ACC112 (cell line): Measurements from ENCODE around the gene CAVIN3.

ENCODE experiments used
- H2AFZ ChIP-seq: fragments of 200-600 bp; sonication (generic); one replicate; pipeline ENCODE4 v1.6.0; 2017; ENCODE audit warnings: antibody characterized with exemption, low read length; ENCODE audit not compliant: unreplicated experiment
- H3K27ac ChIP-seq: fragments of 200-600 bp; sonication (generic); 2 replicates; pipeline ENCODE4 v1.5.1; 2014; ENCODE audit warnings: low read depth, mild to moderate bottlenecking, antibody characterized with exemption, low read length, moderate library complexity
- H3K27me3 ChIP-seq: fragments of 200-600 bp; sonication (generic); 2 replicates; pipeline ENCODE4 v1.6.1; 2014; ENCODE audit warnings: mild to moderate bottlenecking, antibody characterized with exemption, low read length, moderate library complexity, mixed read lengths; ENCODE audit not compliant: insufficient read depth
- H3K36me3 ChIP-seq: fragments of 200-600 bp; sonication (generic); 2 replicates; pipeline ENCODE4 v1.6.1; 2016; ENCODE audit warnings: mild to moderate bottlenecking, antibody characterized with exemption, low read length, moderate library complexity, mixed read lengths; ENCODE audit not compliant: insufficient read depth
- H3K4me1 ChIP-seq: fragments of 200-600 bp; sonication (generic); one replicate; pipeline ENCODE4 v1.6.1; 2016; ENCODE audit warnings: low read length, mixed read lengths; ENCODE audit not compliant: insufficient read depth, unreplicated experiment, control insufficient read depth
- H3K4me3 ChIP-seq: fragments of 200-600 bp; sonication (generic); 2 replicates; pipeline ENCODE4 v1.5.1; 2014; ENCODE audit warnings: mild to moderate bottlenecking, low read depth, low read length
- H3K79me2 ChIP-seq: fragments of 200-600 bp; sonication (generic); one replicate; pipeline ENCODE4 v1.6.0; 2016; ENCODE audit warnings: low read length; ENCODE audit not compliant: control insufficient read depth, unreplicated experiment, insufficient read depth

CAVIN3 gene

GRCh38 chr11:6326303-6326702 is 6.0 kb upstream of the CAVIN3 start:
- H2AFZ ChIP-seq = no peak overlapping the region
- no peak overlapping the region for H3K4me3 ChIP-seq
- H3K79me2 ChIP-seq = no peaks in the 10 kb centered on the region
- H3K36me3 ChIP-seq = no peaks in the 10 kb centered on the region
- H3K4me1 ChIP-seq = peaks cover 13% of the 10 kb centered on the region
- H3K27ac ChIP-seq = no peak overlapping the region
- H3K27me3 ChIP-seq = no peaks in the 10 kb centered on the region

- no peaks in the 10 kb centered on the region for H3K36me3 ChIP-seq
- H3K27ac ChIP-seq = no peak overlapping the region
- peaks cover 12% of the 10 kb centered on the region for H3K79me2 ChIP-seq
- no peaks in the 10 kb centered on the region for H3K27me3 ChIP-seq
- H3K4me3 ChIP-seq = no peak overlapping the region
- no peak overlapping the region for H2AFZ ChIP-seq
- H3K4me1 ChIP-seq = peaks cover 20% of the 10 kb centered on the region
Observed at GRCh38 chr11:6323291-6323905, 3.1 kb upstream of the CAVIN3 start.

- H3K27me3 ChIP-seq = no peaks in the 10 kb centered on the region
- H3K27ac ChIP-seq = peak overlapping the region; percentile 98
- no peaks in the 10 kb centered on the region for H3K36me3 ChIP-seq
- peaks cover 30% of the 10 kb centered on the region for H3K4me1 ChIP-seq
- peak overlapping the region; percentile 95 for H2AFZ ChIP-seq
- peak overlapping the region; percentile 46 for H3K4me3 ChIP-seq
- peaks cover 25% of the 10 kb centered on the region for H3K79me2 ChIP-seq
Observed at GRCh38 chr11:6321961-6322362, 1.7 kb upstream of the CAVIN3 start.

- peaks cover 25% of the 10 kb centered on the region for H3K79me2 ChIP-seq
- H3K27me3 ChIP-seq = no peaks in the 10 kb centered on the region
- H3K36me3 ChIP-seq = no peaks in the 10 kb centered on the region
- H3K27ac ChIP-seq = peak overlapping the region; percentile 98
- H2AFZ ChIP-seq = peak overlapping the region; percentile 92
- peaks cover 30% of the 10 kb centered on the region for H3K4me1 ChIP-seq
- H3K4me3 ChIP-seq = peak overlapping the region; percentile 84
Observed at GRCh38 chr11:6321356-6321755, 1.1 kb upstream of the CAVIN3 start.

DNA sequence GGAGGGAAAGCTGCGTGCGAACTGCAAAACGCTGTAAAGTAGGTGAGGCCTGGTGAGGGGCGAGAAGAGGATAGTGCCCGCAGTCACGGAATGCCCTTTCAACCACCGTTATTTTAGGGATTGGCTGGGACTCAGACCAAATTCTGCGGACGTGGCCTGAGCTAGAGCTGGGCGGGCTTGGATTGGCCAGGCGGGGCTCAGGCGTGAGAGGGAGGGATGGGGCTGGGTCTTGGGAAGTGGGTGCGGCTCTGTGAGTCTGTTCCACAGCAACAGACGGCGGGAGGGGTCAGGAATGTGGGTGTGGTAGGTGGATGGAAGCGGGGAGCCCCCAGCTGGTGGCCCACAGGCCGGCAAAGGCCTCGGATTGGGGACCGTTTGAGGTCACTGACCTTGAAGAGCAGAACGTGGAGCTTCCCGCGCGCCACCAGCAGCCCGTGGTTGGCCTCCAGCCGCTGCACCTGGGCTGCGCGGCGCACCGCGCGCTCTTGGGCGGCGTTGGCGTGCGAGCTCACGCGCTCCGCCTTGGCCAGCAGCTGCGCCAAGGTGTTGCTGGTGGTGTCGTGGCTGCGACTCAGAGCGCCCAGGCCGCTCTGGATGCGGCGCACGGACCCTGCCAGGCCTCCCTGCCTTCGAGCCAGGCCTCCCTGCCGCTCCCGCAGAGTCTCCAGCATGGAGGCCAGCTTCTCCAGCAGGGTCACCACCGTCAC is 444 bp downstream of the CAVIN3 start:
- Histone ChIP-seq H2AFZ (peak overlapping the region; percentile 93), H3K4me3 (peak overlapping the region; percentile 84), H3K27ac (peak overlapping the region; percentile 98), H3K36me3 (no peaks in the 10 kb centered on the region), H3K27me3 (no peaks in the 10 kb centered on the region), H3K4me1 (peaks cover 30% of the 10 kb centered on the region), H3K79me2 (peaks cover 25% of the 10 kb centered on the region)

DNA sequence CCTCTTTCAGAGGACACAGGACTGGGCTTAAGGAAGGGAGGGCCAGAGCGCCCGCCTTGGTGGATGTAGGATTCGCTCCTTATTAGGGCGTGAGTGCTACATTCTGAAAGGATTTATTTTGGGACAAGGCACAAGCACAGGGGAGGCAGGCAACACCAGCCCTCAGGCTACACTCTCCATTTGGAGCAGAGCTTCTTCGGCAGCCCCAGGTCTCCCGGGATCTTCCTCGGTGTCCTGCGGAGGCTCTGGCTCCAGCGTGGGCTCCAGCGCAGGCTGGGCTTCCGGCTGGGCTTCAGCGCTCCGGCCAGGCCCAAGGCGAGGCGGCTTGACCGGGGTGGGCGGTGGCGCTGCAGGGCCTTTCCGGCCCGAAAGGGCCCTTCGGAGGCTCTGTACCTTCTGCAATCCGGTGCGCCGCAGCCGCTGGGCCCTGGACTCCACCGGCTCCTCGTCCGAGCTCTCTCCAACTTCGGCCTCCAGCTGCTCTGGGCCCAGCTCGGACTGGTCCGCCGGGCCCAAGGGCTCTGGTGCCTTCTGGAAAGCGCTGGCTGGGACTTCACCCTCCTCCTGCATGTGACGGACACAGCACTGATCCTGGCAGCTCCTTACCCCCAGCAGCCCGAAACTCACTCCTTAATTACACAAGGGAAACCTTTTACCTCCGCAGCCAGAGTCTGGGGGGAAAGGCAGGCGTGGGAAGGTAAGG is 1.1 kb downstream of the CAVIN3 start:
- Histone ChIP-seq H3K27ac (peak overlapping the region; percentile 98), H3K27me3 (no peaks in the 10 kb centered on the region), H3K4me3 (peak overlapping the region; percentile 84), H3K4me1 (peaks cover 30% of the 10 kb centered on the region), H3K79me2 (peaks cover 25% of the 10 kb centered on the region), H3K36me3 (no peaks in the 10 kb centered on the region), H2AFZ (no peak overlapping the region)

DNA sequence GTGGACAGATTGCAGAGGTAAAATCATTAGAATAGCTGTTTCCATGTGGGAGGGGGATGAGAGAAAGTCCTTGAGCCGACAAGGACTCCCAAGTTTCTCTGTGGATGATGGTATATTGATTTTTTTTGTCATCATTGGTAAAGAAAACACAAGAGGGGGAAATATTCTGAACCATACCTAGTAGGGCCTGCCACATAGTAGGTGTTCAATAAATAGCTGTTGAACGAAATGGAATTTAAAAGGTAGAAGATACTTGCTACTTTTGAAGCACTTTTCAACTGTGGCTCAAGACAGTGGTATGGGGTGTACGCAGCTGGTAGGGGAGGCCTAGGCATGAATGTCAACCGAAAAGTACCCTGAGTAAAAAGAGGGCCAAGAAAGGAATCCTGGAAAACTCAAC is 2.1 kb downstream of the CAVIN3 start:
- peak overlapping the region; percentile 84 for H3K4me3 ChIP-seq
- peaks cover 25% of the 10 kb centered on the region for H3K79me2 ChIP-seq
- peaks cover 30% of the 10 kb centered on the region for H3K4me1 ChIP-seq
- no peaks in the 10 kb centered on the region for H3K27me3 ChIP-seq
- peak overlapping the region; percentile 98 for H3K27ac ChIP-seq
- no peaks in the 10 kb centered on the region for H3K36me3 ChIP-seq
- no peak overlapping the region for H2AFZ ChIP-seq

DNA sequence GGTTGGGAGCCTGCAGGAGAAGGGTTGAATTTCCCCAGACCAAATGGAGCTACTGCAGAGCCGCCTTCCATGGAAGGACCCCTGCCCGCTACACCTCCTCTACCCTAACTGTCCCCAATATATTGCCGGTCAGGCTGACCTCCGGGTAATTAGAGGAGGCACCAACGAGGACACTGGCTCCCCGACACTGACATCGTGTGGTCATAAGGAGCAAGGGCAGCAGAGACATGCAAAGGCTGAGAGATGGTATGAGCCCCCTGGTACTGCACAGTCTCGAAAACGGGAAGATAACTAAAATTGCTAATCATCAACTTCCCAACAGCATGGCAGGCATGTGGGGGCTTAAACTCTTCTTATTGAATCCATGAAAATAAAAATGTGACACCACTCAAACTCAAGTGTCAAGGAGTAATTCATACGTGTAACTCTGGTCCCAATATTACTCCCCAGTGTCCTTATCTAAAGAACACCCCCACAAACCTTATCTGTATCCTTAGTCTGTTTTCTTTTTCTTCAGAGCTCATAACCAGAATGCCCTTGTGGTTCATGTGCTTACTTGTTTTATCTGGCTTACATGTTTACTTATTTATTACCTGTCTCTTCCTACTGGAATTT is 4.4 kb downstream of the CAVIN3 start:
- H2AFZ ChIP-seq = no peak overlapping the region
- H3K27ac ChIP-seq = no peak overlapping the region
- no peaks in the 10 kb centered on the region for H3K36me3 ChIP-seq
- H3K27me3 ChIP-seq = no peaks in the 10 kb centered on the region
- peaks cover 25% of the 10 kb centered on the region for H3K79me2 ChIP-seq
- no peak overlapping the region for H3K4me3 ChIP-seq
- peaks cover 13% of the 10 kb centered on the region for H3K4me1 ChIP-seq

GRCh38 chr11:6312106-6312505 is 8.2 kb downstream of the CAVIN3 start:
- Histone ChIP-seq H3K27ac (no peak overlapping the region), H2AFZ (no peak overlapping the region), H3K4me1 (no peaks in the 10 kb centered on the region), H3K36me3 (no peaks in the 10 kb centered on the region), H3K79me2 (peaks cover under 1% of the 10 kb centered on the region), H3K27me3 (no peaks in the 10 kb centered on the region; the same call in 1 of the 2 replicates), H3K4me3 (no peak overlapping the region)

DNA sequence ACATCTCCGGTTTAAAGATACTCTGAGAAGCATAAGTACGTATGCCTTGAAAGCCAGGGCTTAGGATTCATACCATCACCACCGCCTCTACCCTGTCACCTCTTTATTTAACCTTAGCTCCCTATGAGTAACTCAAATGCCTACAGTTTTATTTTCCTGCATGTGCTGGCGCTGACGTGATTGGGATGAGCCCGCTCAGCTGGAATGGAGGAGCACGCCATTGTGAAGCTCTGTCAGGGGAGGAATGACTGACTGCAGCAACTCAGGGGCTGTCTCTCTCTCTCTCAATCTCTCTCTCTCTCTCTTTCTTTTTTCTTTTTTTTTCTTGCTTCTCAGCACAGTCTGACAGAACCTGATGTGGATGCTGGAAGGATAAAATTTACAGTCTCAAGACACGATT is 12.4 kb downstream of the CAVIN3 start:
- H3K27me3 ChIP-seq = no peaks in the 10 kb centered on the region; the same call in none of the 2 replicates
- no peaks in the 10 kb centered on the region for H3K36me3 ChIP-seq
- H3K4me3 ChIP-seq = no peak overlapping the region
- H2AFZ ChIP-seq = no peak overlapping the region
- H3K4me1 ChIP-seq = no peaks in the 10 kb centered on the region
- no peaks in the 10 kb centered on the region for H3K79me2 ChIP-seq
- H3K27ac ChIP-seq = no peak overlapping the region
